Measurements from ENCODE around the gene ZMYM1.
"Not testable (repeated sequence)": the region's sequence is repeated elsewhere in the genome, so short reads cannot be mapped to it uniquely, and the experiment has no call there.

ZMYM1 gene

GRCh38 chr1:35115459-35116383 is 36.5 kb downstream of the ZMYM1 start:
- DNase-seq (ENCODE audit: low read depth, low spot score): no peak
- no peaks in the 10 kb centered on the region for H3K4me1 ChIP-seq (ENCODE audit: insufficient read depth, insufficient read length)
- TF ChIP-seq YY1 (IDR thresholded peaks at IDR 0.05; ENCODE audit: insufficient read depth, insufficient read length) (no peak), ZNF274 (IDR thresholded peaks at IDR 0.05; ENCODE audit: low read depth, low read length) (no peak)
- no peak overlapping the region for H3K4me3 ChIP-seq (ENCODE audit: insufficient read length, low read depth)
- no peak overlapping the region for H3K9ac ChIP-seq (ENCODE audit: insufficient read length, low read depth)
- H3K27me3 ChIP-seq (ENCODE audit: insufficient read depth, insufficient read length): no peaks in the 10 kb centered on the region
- peaks cover 54% of the 10 kb centered on the region for H3K36me3 ChIP-seq (ENCODE audit: insufficient read depth, insufficient read length, low read length)
- no peaks in the 10 kb centered on the region for H3K9me3 ChIP-seq (ENCODE audit: insufficient read depth, low read length)

GRCh38 chr1:35120458-35121133 is 41.4 kb downstream of the ZMYM1 start:
- Histone ChIP-seq H3K4me1 (ENCODE audit: insufficient read depth, insufficient read length) (no peaks in the 10 kb centered on the region), H3K9ac (ENCODE audit: insufficient read length, low read depth) (no peak overlapping the region), H3K27me3 (ENCODE audit: insufficient read depth, insufficient read length) (no peaks in the 10 kb centered on the region), H3K4me3 (ENCODE audit: insufficient read length, low read depth) (no peak overlapping the region), H3K9me3 (ENCODE audit: insufficient read depth, low read length) (peaks cover 3% of the 10 kb centered on the region; the same call in 1 of the 2 replicates), H3K36me3 (ENCODE audit: insufficient read depth, insufficient read length, low read length) (peaks cover 12% of the 10 kb centered on the region)
- TF ChIP-seq YY1 (IDR thresholded peaks at IDR 0.05; ENCODE audit: insufficient read depth, insufficient read length): no peak
- no peak for TF ChIP-seq ZNF274 (IDR thresholded peaks at IDR 0.05; ENCODE audit: low read depth, low read length)
- TF ChIP-seq SUZ12 (IDR thresholded peaks at IDR 0.05; ENCODE audit: extremely low read depth, insufficient read depth, insufficient read length): no peak
- DNase-seq (ENCODE audit: low read depth, low spot score): no peak

GRCh38 chr1:35122311-35122710 is 43.1 kb downstream of the ZMYM1 start:
- peaks cover 20% of the 10 kb centered on the region for H3K9me3 ChIP-seq (ENCODE audit: insufficient read depth, low read length)
- DNase-seq (ENCODE audit: low read depth, low spot score): no peak
- H3K4me3 ChIP-seq (ENCODE audit: insufficient read length, low read depth): no peak overlapping the region
- H3K9ac ChIP-seq (ENCODE audit: insufficient read length, low read depth): no peak overlapping the region
- no peak for TF ChIP-seq ZNF274 (IDR thresholded peaks at IDR 0.05; ENCODE audit: low read depth, low read length)
- TF ChIP-seq YY1 (IDR thresholded peaks at IDR 0.05; ENCODE audit: insufficient read depth, insufficient read length): no peak
- TF ChIP-seq SUZ12 (IDR thresholded peaks at IDR 0.05; ENCODE audit: extremely low read depth, insufficient read depth, insufficient read length): no peak
- peaks cover 5% of the 10 kb centered on the region for H3K36me3 ChIP-seq (ENCODE audit: insufficient read depth, insufficient read length, low read length)
- H3K4me1 ChIP-seq (ENCODE audit: insufficient read depth, insufficient read length): no peaks in the 10 kb centered on the region
- no peaks in the 10 kb centered on the region for H3K27me3 ChIP-seq (ENCODE audit: insufficient read depth, insufficient read length)

- TF ChIP-seq SUZ12 (IDR thresholded peaks at IDR 0.05; ENCODE audit: extremely low read depth, insufficient read depth, insufficient read length): no peak
- TF ChIP-seq YY1 (IDR thresholded peaks at IDR 0.05; ENCODE audit: insufficient read depth, insufficient read length): no peak
- TF ChIP-seq ZNF274 (IDR thresholded peaks at IDR 0.05; ENCODE audit: low read depth, low read length): no peak
- no peak overlapping the region for H3K4me3 ChIP-seq (ENCODE audit: insufficient read length, low read depth)
- H3K36me3 ChIP-seq (ENCODE audit: insufficient read depth, insufficient read length, low read length): no peaks in the 10 kb centered on the region
- H3K27me3 ChIP-seq (ENCODE audit: insufficient read depth, insufficient read length): no peaks in the 10 kb centered on the region
- H3K9me3 ChIP-seq (ENCODE audit: insufficient read depth, low read length): peaks cover 44% of the 10 kb centered on the region
- no peak for DNase-seq (ENCODE audit: low read depth, low spot score)
- no peaks in the 10 kb centered on the region for H3K4me1 ChIP-seq (ENCODE audit: insufficient read depth, insufficient read length)
- no peak overlapping the region for H3K9ac ChIP-seq (ENCODE audit: insufficient read length, low read depth)
Observed at GRCh38 chr1:35126546-35126945, 47.4 kb downstream of the ZMYM1 start.

- no peak for DNase-seq (ENCODE audit: low read depth, low spot score)
- Histone ChIP-seq H3K9ac (ENCODE audit: insufficient read length, low read depth) (no peak overlapping the region), H3K4me1 (ENCODE audit: insufficient read depth, insufficient read length) (no peaks in the 10 kb centered on the region), H3K9me3 (ENCODE audit: insufficient read depth, low read length) (peaks cover 44% of the 10 kb centered on the region), H3K27me3 (ENCODE audit: insufficient read depth, insufficient read length) (no peaks in the 10 kb centered on the region), H3K4me3 (ENCODE audit: insufficient read length, low read depth) (no peak overlapping the region), H3K36me3 (ENCODE audit: insufficient read depth, insufficient read length, low read length) (no peaks in the 10 kb centered on the region)
- no peak for TF ChIP-seq YY1 (IDR thresholded peaks at IDR 0.05; ENCODE audit: insufficient read depth, insufficient read length)
- TF ChIP-seq ZNF274 (IDR thresholded peaks at IDR 0.05; ENCODE audit: low read depth, low read length): no peak
- no peak for TF ChIP-seq SUZ12 (IDR thresholded peaks at IDR 0.05; ENCODE audit: extremely low read depth, insufficient read depth, insufficient read length)
Observed at GRCh38 chr1:35129080-35129479, 49.9 kb downstream of the ZMYM1 start.

- Histone ChIP-seq H3K27me3 (ENCODE audit: insufficient read depth, insufficient read length) (no peaks in the 10 kb centered on the region), H3K36me3 (ENCODE audit: insufficient read depth, insufficient read length, low read length) (no peaks in the 10 kb centered on the region), H3K9ac (ENCODE audit: insufficient read length, low read depth) (no peak overlapping the region), H3K9me3 (ENCODE audit: insufficient read depth, low read length) (peaks cover 3% of the 10 kb centered on the region; the same call in 1 of the 2 replicates), H3K4me3 (ENCODE audit: insufficient read length, low read depth) (no peak overlapping the region), H3K4me1 (ENCODE audit: insufficient read depth, insufficient read length) (no peaks in the 10 kb centered on the region)
- no peak for TF ChIP-seq ZNF274 (IDR thresholded peaks at IDR 0.05; ENCODE audit: low read depth, low read length)
- TF ChIP-seq SUZ12 (IDR thresholded peaks at IDR 0.05; ENCODE audit: extremely low read depth, insufficient read depth, insufficient read length): no peak
- no peak for TF ChIP-seq YY1 (IDR thresholded peaks at IDR 0.05; ENCODE audit: insufficient read depth, insufficient read length)
- no peak for DNase-seq (ENCODE audit: low read depth, low spot score)
Observed at GRCh38 chr1:35136780-35137179, 57.6 kb downstream of the ZMYM1 start.

GRCh38 chr1:35137590-35137989 is 58.4 kb downstream of the ZMYM1 start:
- not testable (repeated sequence) for H3K36me3 ChIP-seq (ENCODE audit: insufficient read depth, insufficient read length, low read length); H3K9ac ChIP-seq (ENCODE audit: insufficient read length, low read depth); H3K9me3 ChIP-seq (ENCODE audit: insufficient read depth, low read length); H3K4me1 ChIP-seq (ENCODE audit: insufficient read depth, insufficient read length); H3K4me3 ChIP-seq (ENCODE audit: insufficient read length, low read depth); H3K27me3 ChIP-seq (ENCODE audit: insufficient read depth, insufficient read length); DNase-seq (ENCODE audit: low read depth, low spot score)

- H3K9me3 ChIP-seq (ENCODE audit: insufficient read depth, low read length); H3K4me3 ChIP-seq (ENCODE audit: insufficient read length, low read depth); DNase-seq (ENCODE audit: low read depth, low spot score); H3K27me3 ChIP-seq (ENCODE audit: insufficient read depth, insufficient read length); H3K4me1 ChIP-seq (ENCODE audit: insufficient read depth, insufficient read length); H3K9ac ChIP-seq (ENCODE audit: insufficient read length, low read depth); H3K36me3 ChIP-seq (ENCODE audit: insufficient read depth, insufficient read length, low read length): not testable (repeated sequence)
Observed at GRCh38 chr1:35142294-35142693, 63.1 kb downstream of the ZMYM1 start.

GRCh38 chr1:35142728-35143127 is 63.5 kb downstream of the ZMYM1 start:
- H3K9ac ChIP-seq (ENCODE audit: insufficient read length, low read depth): not testable (repeated sequence)

More at GRCh38 chr1:35142728-35143127, 63.5 kb downstream of the ZMYM1 start:
- not testable (repeated sequence) for H3K9me3 ChIP-seq (ENCODE audit: insufficient read depth, low read length); H3K36me3 ChIP-seq (ENCODE audit: insufficient read depth, insufficient read length, low read length); H3K4me1 ChIP-seq (ENCODE audit: insufficient read depth, insufficient read length); H3K27me3 ChIP-seq (ENCODE audit: insufficient read depth, insufficient read length); H3K4me3 ChIP-seq (ENCODE audit: insufficient read length, low read depth); DNase-seq (ENCODE audit: low read depth, low spot score)
